HG03432 (cell line): ENCODE measurements around the gene ZNF407.
A peak's percentile ranks its signal among the peaks of the same experiment; 100 is the strongest.

Experiments
- ATAC-seq: cut with Tn5 transposase; IDR thresholded peaks from one replicate; pipeline ENCODE4 v1.9.1; 2021; ENCODE audit warnings: mild to moderate bottlenecking, moderate library complexity; ENCODE audit not compliant: unreplicated experiment

Gene ZNF407

GRCh38 chr18:74625157-74625556 lies 27.5 kb downstream of the ZNF407 start:
- ATAC-seq: no peak

- no peak for ATAC-seq
These were observed 28.6 kb downstream of the ZNF407 start for GRCh38 chr18:74626049-74626874.

- ATAC-seq: no peak
These were observed 33.1 kb downstream of the ZNF407 start for GRCh38 chr18:74630804-74631203.

GRCh38 chr18:74631212-74631611 lies 33.5 kb downstream of the ZNF407 start:
- ATAC-seq: no peak

- ATAC-seq: no peak
These were observed 34.1 kb downstream of the ZNF407 start for GRCh38 chr18:74631623-74632350.

- ATAC-seq: no peak
These were observed 34.6 kb downstream of the ZNF407 start for GRCh38 chr18:74632351-74632679.

GRCh38 chr18:74632856-74633255 lies 35.2 kb downstream of the ZNF407 start:
- ATAC-seq: no peak

- no peak for ATAC-seq
These were observed 36.1 kb downstream of the ZNF407 start for GRCh38 chr18:74633652-74634352.

GRCh38 chr18:74635224-74635975 lies 37.7 kb downstream of the ZNF407 start:
- ATAC-seq: no peak

GRCh38 chr18:74637070-74637469 lies 39.4 kb downstream of the ZNF407 start:
- no peak for ATAC-seq

- ATAC-seq: no peak
These were observed 40.5 kb downstream of the ZNF407 start for GRCh38 chr18:74638210-74638609.

GRCh38 chr18:74644713-74645112 lies 47.0 kb downstream of the ZNF407 start:
- ATAC-seq: no peak

- ATAC-seq: no peak
These were observed 48.0 kb downstream of the ZNF407 start for GRCh38 chr18:74645679-74646078.

- ATAC-seq: no peak
These were observed 53.9 kb downstream of the ZNF407 start for GRCh38 chr18:74651327-74652128.

GRCh38 chr18:74652392-74652988 lies 54.8 kb downstream of the ZNF407 start:
- no peak for ATAC-seq

GRCh38 chr18:74654638-74655037 lies 57.0 kb downstream of the ZNF407 start:
- peak; percentile 46 for ATAC-seq

- no peak for ATAC-seq
These were observed 63.3 kb downstream of the ZNF407 start for GRCh38 chr18:74661008-74661407.

- no peak for ATAC-seq
These were observed 64.0 kb downstream of the ZNF407 start for GRCh38 chr18:74661691-74662090.

- ATAC-seq: no peak
These were observed 65.0 kb downstream of the ZNF407 start for GRCh38 chr18:74662622-74663021.

GRCh38 chr18:74665346-74665745 lies 67.7 kb downstream of the ZNF407 start:
- no peak for ATAC-seq
